Endothelial cell of umbilical vein (primary cell): ENCODE data around the gene FRS2. TPM values are rescaled to one million over a fixed set of nuclear protein-coding genes. Genes with fewer than 3 reads are reported as not detected.

Experiments used
- BruUV-seq: library from RNA; stranded (reverse); fragments of 400-500 nt; replicated peaks from 2 replicates; lab custom pipeline; 2021; lab: Mats Ljungman, UMichigan
- CTCF ChIA-PET: fragments of 300-600, 350-600 bp; sonication (Branson Sonifier 250); formaldehyde crosslinking; loops from one replicate; lab custom pipeline; 2021; ENCODE audit warnings: antibody characterized with exemption, inconsistent platforms; lab: Charles Lee
- POLR2A ChIA-PET: fragments of 300-600, 350-600 bp; sonication (Branson Sonifier 250); formaldehyde crosslinking; loops from one replicate; lab custom pipeline; 2021; ENCODE audit warnings: antibody characterized with exemption, inconsistent platforms; lab: Charles Lee
- DNase-seq: peaks from one replicate; pipeline ENCODE4 v3.0.0-alpha.2; 2011; ENCODE audit warnings: low read depth, low spot score
- FAIRE-seq: peaks from 2 replicates; lab custom pipeline; 2011; peaks lifted over from hg19 to GRCh38; lab: Jason Lieb, UNC
- H2AFZ ChIP-seq: 2 replicates; pipeline ENCODE4 v1.6.0; 2012; ENCODE audit warnings: low read depth, low read length, control low read depth, inconsistent platforms
- H3K27ac ChIP-seq: 2 replicates; pipeline ENCODE4 v1.5.1; 2011; ENCODE audit warnings: low read depth, mild to moderate bottlenecking, control low read depth, low read length, moderate library complexity; ENCODE audit not compliant: insufficient read depth
- H3K27me3 ChIP-seq, 2 experiments: 2 replicates each; pipeline versions ENCODE4 v1.6.0 to v1.6.1; 2011; ENCODE audit warnings: low read length in 2 of 2, mixed read lengths in 1 of 2; ENCODE audit not compliant: control insufficient read depth in 2 of 2, insufficient read depth in 2 of 2
- H3K36me3 ChIP-seq, 2 experiments: 2 replicates in 1 of 2; 3 replicates in 1 of 2; pipeline ENCODE4 v1.5.1; 2011; ENCODE audit warnings: low read length in 2 of 2, mild to moderate bottlenecking in 1 of 2, moderate library complexity in 1 of 2; ENCODE audit not compliant: control insufficient read depth in 2 of 2, insufficient read depth in 2 of 2; ENCODE audit errors: extremely low read depth in 1 of 2
- H3K4me1 ChIP-seq: 3 replicates; pipeline ENCODE4 v1.5.1; 2011; ENCODE audit warnings: mild to moderate bottlenecking, low read length; ENCODE audit not compliant: control insufficient read depth, insufficient read depth; ENCODE audit errors: extremely low read depth
- H3K4me2 ChIP-seq: 2 replicates; pipeline ENCODE4 v1.6.1; 2011; ENCODE audit warnings: low read length, control low read depth, mixed read lengths; ENCODE audit not compliant: insufficient read depth
- H3K4me3 ChIP-seq, 3 experiments: fragments of 200-600 bp in 1 of 3; sonication (generic), shearing (Covaris generic) in 1 of 3; replicated peaks in 1 of 3; 2 replicates each; pipeline ENCODE4 v1.5.1; 2011 to 2016; ENCODE audit warnings: control low read depth in 3 of 3, low read length in 3 of 3, mild to moderate bottlenecking in 2 of 3, inconsistent platforms in 1 of 3, low read depth in 1 of 3, moderate library complexity in 1 of 3; ENCODE audit not compliant: insufficient read depth in 1 of 3
- H3K79me2 ChIP-seq: 2 replicates; pipeline ENCODE4 v1.6.0; 2012; ENCODE audit warnings: low read length, inconsistent platforms; ENCODE audit not compliant: control insufficient read depth, insufficient read depth
- H3K9ac ChIP-seq: replicated peaks from 2 replicates; pipeline ENCODE3; 2011; ENCODE audit warnings: low read length, control low read depth; ENCODE audit not compliant: insufficient read depth; ENCODE audit errors: extremely low read depth
- H3K9me1 ChIP-seq: replicated peaks from 3 replicates; pipeline ENCODE4 v1.6.0; 2011; ENCODE audit warnings: mild to moderate bottlenecking, low read length; ENCODE audit not compliant: control insufficient read depth, insufficient read depth; ENCODE audit errors: extremely low read depth
- H3K9me3 ChIP-seq: replicated peaks from 2 replicates; pipeline ENCODE4 v1.5.1; 2012; ENCODE audit warnings: low read length, inconsistent platforms; ENCODE audit not compliant: control insufficient read depth, insufficient read depth
- H4K20me1 ChIP-seq: replicated peaks from 2 replicates; pipeline ENCODE3; 2011; ENCODE audit warnings: mild to moderate bottlenecking, low read length; ENCODE audit not compliant: control insufficient read depth, insufficient read depth; ENCODE audit errors: extremely low read depth
- CTCF ChIP-seq, 2 donors: IDR thresholded peaks; 1 replicate in 1 of 2; 2 replicates in 1 of 2; pipeline ENCODE4 v1.5.1; 2011; ENCODE audit warnings: low read length in 2 of 2, mild to moderate bottlenecking in 2 of 2, moderate library complexity in 2 of 2, control low read depth in 1 of 2, inconsistent platforms in 1 of 2, low read depth in 1 of 2; ENCODE audit not compliant: insufficient read depth in 1 of 2; ENCODE audit errors: extremely low read depth in 1 of 2
- EZH2 ChIP-seq: IDR thresholded peaks from 2 replicates; pipeline ENCODE4 v1.6.1; 2012; ENCODE audit warnings: borderline replicate concordance, low read depth, mild to moderate bottlenecking, moderate library complexity, low read length, inconsistent platforms; ENCODE audit not compliant: severe bottlenecking
- FOS ChIP-seq: IDR thresholded peaks from 2 replicates; pipeline ENCODE4 v1.6.1; 2011; ENCODE audit warnings: mild to moderate bottlenecking, low read length, moderate library complexity, borderline replicate concordance; ENCODE audit not compliant: insufficient read depth
- GATA2 ChIP-seq: IDR thresholded peaks from 2 replicates; pipeline ENCODE4 v1.7.0; 2011; ENCODE audit warnings: low read depth, mild to moderate bottlenecking, moderate library complexity, mixed read lengths, low read length; ENCODE audit not compliant: insufficient read length, insufficient read depth
- JUN ChIP-seq: IDR thresholded peaks from 2 replicates; pipeline ENCODE4 v1.6.1; 2011; ENCODE audit warnings: borderline replicate concordance, low read depth; ENCODE audit not compliant: insufficient read length, insufficient read depth
- MAX ChIP-seq: IDR thresholded peaks from 2 replicates; pipeline ENCODE4 v1.6.1; 2011; ENCODE audit not compliant: insufficient read depth, insufficient read length
- MYC ChIP-seq: IDR thresholded peaks from one replicate; pipeline ENCODE4 v1.6.1; 2011; ENCODE audit warnings: mild to moderate bottlenecking, low read depth, low read length
- POLR2A ChIP-seq: IDR thresholded peaks from 2 replicates; pipeline ENCODE4 v1.6.1; 2012; ENCODE audit warnings: low read depth, mild to moderate bottlenecking, control low read depth, low read length
- POLR2AphosphoS5 ChIP-seq: IDR thresholded peaks from 2 replicates; pipeline ENCODE4 v1.6.1; 2012; ENCODE audit warnings: low read depth, mild to moderate bottlenecking, control low read depth, low read length, moderate library complexity; ENCODE audit not compliant: insufficient read depth
- dilution Hi-C: fragments of 300-500 bp; cut with MboI; formaldehyde crosslinking; loops from one replicate; pipeline ENCODE4 v1.15.0; 2019; ENCODE audit warnings: low sequenced_read_pairs; ENCODE audit not compliant: extremely low pct_ligation_motif_present
- intact Hi-C: fragments of 100-400 bp; cut with micrococcal nuclease; formaldehyde crosslinking; loops from one replicate; pipeline ENCODE4 v1.10.0; 2022
- polyA plus RNA-seq, 4 experiments: library from polyadenylated mRNA; depleted of rRNA in 3 of 4; stranded (reverse) in 3 of 4; unstranded in 1 of 4; fragments of >200 nt; gene quantifications; 2 replicates each; pipeline versions ENCODE4 v1.2.1 to v1.2.3, GENCODE V29; 2011 to 2012; ENCODE audit warnings: missing spikeins in 1 of 4
- total RNA-seq: library from RNA; stranded (reverse); gene quantifications from 2 replicates; pipeline ENCODE4 v1.2.3, GENCODE V29; 2021

FRS2 gene
- total and polyA plus RNA-seq, 2 donors (not counting 3 experiments of a cell fraction or from before 2014, with no cell fraction given) = 6.3 to 15.5 TPM

GRCh38 chr12:69540987-69541386, 70.8 kb downstream of the FRS2 start:
- H2AFZ ChIP-seq = no peak overlapping the region
- FAIRE-seq (no peak), DNase-seq (no peak)
- dilution Hi-C loops (no loop called here), intact Hi-C loops (loop anchor here (2.0 kb wide), 1 partner anchor 46 kb away; no protein-coding TSS in a partner anchor)
- H3K9me3 ChIP-seq = no peaks in the 10 kb centered on the region
- no peaks in the 10 kb centered on the region for H3K36me3 ChIP-seq
- CTCF ChIA-PET = no interaction called here
- POLR2A ChIA-PET = no interaction called here
- BruUV-seq = no TSS peak
- H3K27ac ChIP-seq = no peak overlapping the region
- H3K4me1 ChIP-seq = no peaks in the 10 kb centered on the region
- no peaks in the 10 kb centered on the region for H3K27me3 ChIP-seq
- H4K20me1 ChIP-seq = no peaks in the 10 kb centered on the region
- no peaks in the 10 kb centered on the region for H3K9me1 ChIP-seq
- TF ChIP-seq EZH2 (no peak), GATA2 (no peak)
- H3K79me2 ChIP-seq = peaks cover 2% of the 10 kb centered on the region
- no peak overlapping the region for H3K9ac ChIP-seq
- no peak overlapping the region for H3K4me3 ChIP-seq
- no peak overlapping the region for H3K4me2 ChIP-seq

- Histone ChIP-seq H3K4me1 (no peaks in the 10 kb centered on the region), H3K9me3 (no peaks in the 10 kb centered on the region), H3K27ac (no peak overlapping the region), H3K79me2 (no peaks in the 10 kb centered on the region), H3K9me1 (no peaks in the 10 kb centered on the region), H3K27me3 (no peaks in the 10 kb centered on the region), H4K20me1 (no peaks in the 10 kb centered on the region), H3K36me3 (no peaks in the 10 kb centered on the region), H3K4me3 (no peak overlapping the region), H3K9ac (no peak overlapping the region), H2AFZ (no peak overlapping the region), H3K4me2 (no peak overlapping the region)
- ChIA-PET POLR2A (no interaction called here), CTCF (interaction anchor here (1.5 kb wide), 1 partner anchor 9 kb away, joined by 4 read pairs; no protein-coding TSS in a partner anchor)
- no TSS peak for BruUV-seq
- dilution Hi-C loops = no loop called here
- no peak for TF ChIP-seq POLR2AphosphoS5
- TF ChIP-seq FOS = no peak
- TF ChIP-seq POLR2A = no peak
- no peak for TF ChIP-seq MYC
- TF ChIP-seq GATA2 = no peak
- TF ChIP-seq MAX = no peak
- no peak for TF ChIP-seq JUN
- no peak for TF ChIP-seq EZH2
- TF ChIP-seq CTCF (IDR thresholded peaks at IDR 0.05; ENCODE audit: extremely low read depth in 1 of 2, insufficient read depth in 1 of 2, low read depth in 1 of 2, low read length in 2 of 2) = no peak
- FAIRE-seq (no peak), DNase-seq (no peak)
- intact Hi-C loops = no loop called here
Observed at GRCh38 chr12:69544087-69544486, 73.9 kb downstream of the FRS2 start.
